GM12892 (cell line): ENCODE measurements around the gene JAKMIP3.

ENCODE experiments used
- POLR2A ChIP-seq: IDR thresholded peaks from 2 replicates; pipeline ENCODE4 v1.6.1; 2011; ENCODE audit warnings: low read depth, low read length, control low read depth
- POLR2AphosphoS5 ChIP-seq: IDR thresholded peaks from 2 replicates; pipeline ENCODE4 v1.6.1; 2011; ENCODE audit warnings: low read depth, low read length, control low read depth

GRCh38 chr10:132104471-132105301 is 38.9 kb downstream of the JAKMIP3 start:
- TF ChIP-seq POLR2AphosphoS5 (no peak), POLR2A (no peak)
